Mammary microvascular endothelial cell (primary cell): Measurements from ENCODE around the gene GPHN. TPM values are rescaled to one million over a fixed set of nuclear protein-coding genes. Genes with fewer than 3 reads are reported as not detected.

Experiments
- total RNA-seq: library from RNA; depleted of rRNA; stranded (reverse); fragments of >200 nt; gene quantifications from 2 replicates; pipeline ENCODE4 v1.2.3, GENCODE V29; 2015

GPHN gene
- total RNA-seq: 8.8 and 20.9 TPM in 2 replicates

GRCh38 chr14:66507722-66508546 is at the start of gene GPHN:
Gene GPHN, plus strand, starts transcription at chr14:66508147.

GRCh38 chr14:66485910-66486421 is 22.0 kb upstream of the GPHN start, which contains the start of gene CCDC196:
Gene CCDC196, plus strand, starts transcription at chr14:66486371. Its CDS starts 132 bp downstream, at chr14:66486503.

Other genes with a start within 250 kb of the GPHN start
- gene CCDC196, start 21.8 kb upstream of the GPHN start, total RNA-seq: not detected in 2 replicates